IMR-90 (cell line): ENCODE results near the gene PXN. TPM values are rescaled to one million over a fixed set of nuclear protein-coding genes. Genes with fewer than 3 reads are reported as not detected.

Experiments used
- ATAC-seq: fragments of 200-7000 bp; cut with Tn5 transposase; 2 replicates; pipeline ENCODE4 v1.9.1; 2020; ENCODE audit warnings: low read depth, mild to moderate bottlenecking, moderate library complexity
- BruUV-seq: library from RNA; stranded (reverse); fragments of 400-500 nt; replicated peaks from 2 replicates; lab custom pipeline; 2021; lab: Mats Ljungman, UMichigan
- CTCF ChIA-PET: fragments of 300-600 bp; formaldehyde crosslinking; extraction: SDS; loops from one replicate; lab custom pipeline; 2021; ENCODE audit warnings: antibody characterized with exemption; lab: Yijun Ruan, JAX
- POLR2A ChIA-PET: fragments of 300-600 bp; sonication (Branson Sonifier 250); formaldehyde crosslinking; loops from one replicate; lab custom pipeline; 2022; ENCODE audit warnings: antibody characterized with exemption; ENCODE audit not compliant: unreplicated experiment; lab: Charles Lee
- DNase-seq: peaks from one replicate; pipeline ENCODE4 v3.0.0; 2013
- H2AFZ ChIP-seq: replicated peaks from 2 replicates; pipeline ENCODE3; 2013; ENCODE audit warnings: low read length, mild to moderate bottlenecking; ENCODE audit not compliant: poor library complexity
- H2AK5ac ChIP-seq: 2 replicates; pipeline ENCODE4 v1.6.1; 2013; ENCODE audit warnings: low read depth, low read length, inconsistent platforms
- H2AK9ac ChIP-seq: replicated peaks from 2 replicates; pipeline ENCODE3; 2013; ENCODE audit warnings: mild to moderate bottlenecking, low read depth, low read length, moderate library complexity; ENCODE audit not compliant: poor library complexity
- H2BK120ac ChIP-seq: 2 replicates; pipeline ENCODE4 v1.6.1; 2013; ENCODE audit warnings: low read depth, low read length, inconsistent platforms
- H2BK15ac ChIP-seq: 3 replicates; pipeline ENCODE4 v1.6.1; 2013; ENCODE audit warnings: low read depth, low read length, inconsistent platforms
- H2BK20ac ChIP-seq: 2 replicates; pipeline ENCODE4 v1.6.1; 2013; ENCODE audit warnings: low read depth, mild to moderate bottlenecking, inconsistent platforms, low read length, moderate library complexity
- H2BK5ac ChIP-seq: 2 replicates; pipeline ENCODE4 v1.6.1; 2013; ENCODE audit warnings: mild to moderate bottlenecking, low read depth, low read length, inconsistent platforms; ENCODE audit not compliant: poor library complexity, severe bottlenecking
- H3K14ac ChIP-seq: replicated peaks from 2 replicates; pipeline ENCODE4 v1.6.1; 2013; ENCODE audit warnings: low read depth, low read length, inconsistent platforms
- H3K18ac ChIP-seq: 2 replicates; pipeline ENCODE4 v1.6.1; 2013; ENCODE audit warnings: low read depth, low read length, control low read depth
- H3K23ac ChIP-seq: 2 replicates; pipeline ENCODE4 v1.6.1; 2013; ENCODE audit warnings: low read depth, low read length, inconsistent platforms
- H3K27ac ChIP-seq: 2 replicates; pipeline ENCODE4 v1.5.1; 2013; ENCODE audit warnings: mild to moderate bottlenecking, control low read depth, low read length; ENCODE audit not compliant: insufficient read depth
- H3K27me3 ChIP-seq: 2 replicates; pipeline ENCODE4 v1.6.1; 2013; ENCODE audit warnings: low read length; ENCODE audit not compliant: control insufficient read depth, insufficient read depth
- H3K36me3 ChIP-seq: 2 replicates; pipeline ENCODE4 v1.6.1; 2013; ENCODE audit warnings: low read length, mixed read lengths; ENCODE audit not compliant: control insufficient read depth, insufficient read depth
- H3K4ac ChIP-seq: 2 replicates; pipeline ENCODE4 v1.6.1; 2013; ENCODE audit warnings: low read depth, low read length, inconsistent platforms
- H3K4me1 ChIP-seq: 2 replicates; pipeline ENCODE4 v1.6.1; 2013; ENCODE audit warnings: low read length, mixed read lengths; ENCODE audit not compliant: control insufficient read depth, insufficient read depth
- H3K4me2 ChIP-seq: 2 replicates; pipeline ENCODE4 v1.6.1; 2013; ENCODE audit warnings: low read depth, mild to moderate bottlenecking, control low read depth, low read length, moderate library complexity
- H3K4me3 ChIP-seq: 2 replicates; pipeline ENCODE4 v1.5.1; 2013; ENCODE audit warnings: low read depth, mild to moderate bottlenecking, control low read depth, low read length, moderate library complexity; ENCODE audit not compliant: insufficient read depth
- H3K56ac ChIP-seq: 2 replicates; pipeline ENCODE4 v1.6.1; 2013; ENCODE audit warnings: low read length, inconsistent platforms; ENCODE audit not compliant: insufficient read depth; ENCODE audit errors: extremely low read depth
- H3K79me1 ChIP-seq, 2 experiments: 2 replicates each; pipeline ENCODE4 v1.6.1; 2013; ENCODE audit warnings: low read length in 2 of 2, inconsistent platforms in 1 of 2, low read depth in 1 of 2
- H3K9ac ChIP-seq: 2 replicates; pipeline ENCODE4 v1.6.1; 2013; ENCODE audit warnings: low read depth, low read length, control low read depth
- H3K9me1 ChIP-seq: 2 replicates; pipeline ENCODE4 v1.6.1; 2013; ENCODE audit warnings: low read length, inconsistent platforms; ENCODE audit not compliant: insufficient read depth
- H3K9me3 ChIP-seq: 2 replicates; pipeline ENCODE4 v1.6.1; 2013; ENCODE audit warnings: low read length; ENCODE audit not compliant: control insufficient read depth, insufficient read depth
- H4K20me1 ChIP-seq: 2 replicates; pipeline ENCODE4 v1.6.1; 2013; ENCODE audit warnings: low read length, inconsistent platforms; ENCODE audit not compliant: insufficient read depth
- H4K5ac ChIP-seq: 2 replicates; pipeline ENCODE4 v1.6.1; 2013; ENCODE audit warnings: mild to moderate bottlenecking, low read depth, low read length, control low read depth
- H4K8ac ChIP-seq, 2 experiments: 2 replicates each; pipeline ENCODE4 v1.6.1; 2013; ENCODE audit warnings: low read depth in 2 of 2, low read length in 2 of 2, control low read depth in 1 of 2, inconsistent platforms in 1 of 2
- H4K91ac ChIP-seq: 2 replicates; pipeline ENCODE4 v1.6.1; 2013; ENCODE audit warnings: low read depth, low read length, inconsistent platforms; ENCODE audit not compliant: insufficient read depth
- SMC3 ChIP-seq: fragments of 150-350 bp; IDR thresholded peaks from 2 replicates; pipeline ENCODE4 v1.6.1; 2016; ENCODE audit warnings: low read depth, mild to moderate bottlenecking, antibody characterized with exemption, low read length, moderate library complexity
- WGBS, 2 experiments: methylation state at CpG; one replicate each; pipeline versions ENCODE4 v1.1.5 to v1.1.7; 2013; ENCODE audit warnings: missing lambda C conversion rate in 2 of 2; ENCODE audit not compliant: insufficient read length in 1 of 2; ENCODE audit errors: extremely low coverage in 2 of 2; 5-methylcytosine and 5-hydroxymethylcytosine counted together
- dilution Hi-C: fragments of 300-500 bp; cut with HindIII; formaldehyde crosslinking; loops from one replicate; pipeline ENCODE4 v1.14.3; 2018; ENCODE audit warnings: low sequenced_read_pairs; ENCODE audit not compliant: unreplicated experiment
- in situ Hi-C: fragments of 300-500 bp; cut with MboI; formaldehyde crosslinking; loops from 3 replicates; pipeline ENCODE4 v1.14.3; 2019; ENCODE audit warnings: low sequenced_read_pairs, inconsistent platforms, mixed read lengths
- intact Hi-C: fragments of 100-400 bp; cut with micrococcal nuclease; formaldehyde crosslinking; loops from 2 replicates; pipeline ENCODE4 v1.10.0; 2022
- polyA plus RNA-seq, 3 experiments: library from polyadenylated mRNA; depleted of rRNA; stranded (reverse); fragments of >200 nt; gene quantifications; 2 replicates each; pipeline ENCODE4 v1.2.3, GENCODE V29; 2012; ENCODE audit warnings: low replicate concordance in 1 of 3
- total RNA-seq: library from RNA; depleted of rRNA; stranded (reverse); fragments of >200 nt; gene quantifications from 2 replicates; pipeline ENCODE4 v1.2.3, GENCODE V29; 2012
- TF ChIP-seq, protein P1 (sequence below): conservative IDR thresholded peaks from 2 replicates; pipeline ENCODE4 v1.5.1; 2012; ENCODE audit warnings: mild to moderate bottlenecking, low read depth, low read length, improper control_type of control experiment

Gene PXN
- total and polyA plus RNA-seq, 2 of the 4 experiments (the other 2 are of a cell fraction), result 46.6 to 134 TPM

DNA sequence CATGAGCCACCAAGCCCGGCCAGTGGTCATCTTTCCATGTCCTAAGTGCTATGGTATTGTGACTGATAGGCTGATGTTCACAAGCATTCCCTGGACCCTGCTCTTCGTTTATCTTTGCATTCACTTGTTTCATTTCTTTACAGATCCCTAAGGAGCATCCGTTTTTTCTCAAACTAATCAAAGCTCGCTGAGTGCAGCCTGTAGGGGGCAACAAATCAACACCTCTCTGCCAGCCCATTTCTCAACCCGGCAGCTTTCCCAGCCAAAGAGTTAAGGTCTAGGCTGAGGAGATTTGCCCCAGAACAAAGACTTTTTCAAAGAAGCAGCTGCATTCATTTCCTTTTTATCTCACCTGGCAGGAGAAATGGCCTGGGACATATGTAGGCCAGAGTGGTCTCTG is 48.7 kb upstream of the PXN start:
- H4K8ac ChIP-seq, result no peak overlapping the region
- H2BK5ac ChIP-seq, result no peak overlapping the region
- no peak for DNase-seq
- no peak overlapping the region for H2BK20ac ChIP-seq
- no peaks in the 10 kb centered on the region for H3K36me3 ChIP-seq
- no peaks in the 10 kb centered on the region for H4K20me1 ChIP-seq
- H3K14ac ChIP-seq, result no peak overlapping the region
- no peak overlapping the region for H2AK9ac ChIP-seq
- H2BK120ac ChIP-seq, result no peak overlapping the region
- H3K4ac ChIP-seq, result no peak overlapping the region
- no peaks in the 10 kb centered on the region for H3K9me3 ChIP-seq
- H3K23ac ChIP-seq, result no peak overlapping the region
- H3K79me1 ChIP-seq, result no peaks in the 10 kb centered on the region
- CTCF ChIA-PET, result no interaction called here
- H4K5ac ChIP-seq, result no peak overlapping the region
- no peak overlapping the region for H3K4me2 ChIP-seq
- POLR2A ChIA-PET, result no interaction called here
- H3K27ac ChIP-seq, result no peak overlapping the region
- WGBS, 2 experiments, result no CpG with 5 or more reads among the region's 5 CpGs
- in situ Hi-C loops, result no loop called here
- H3K4me1 ChIP-seq, result peaks cover 3% of the 10 kb centered on the region
- no peak overlapping the region for H3K9ac ChIP-seq
- H3K18ac ChIP-seq, result no peak overlapping the region
- H3K4me3 ChIP-seq, result no peak overlapping the region
- H3K9me1 ChIP-seq, result no peaks in the 10 kb centered on the region
- intact Hi-C loops, result no loop called here
- TF ChIP-seq, protein P1, sequence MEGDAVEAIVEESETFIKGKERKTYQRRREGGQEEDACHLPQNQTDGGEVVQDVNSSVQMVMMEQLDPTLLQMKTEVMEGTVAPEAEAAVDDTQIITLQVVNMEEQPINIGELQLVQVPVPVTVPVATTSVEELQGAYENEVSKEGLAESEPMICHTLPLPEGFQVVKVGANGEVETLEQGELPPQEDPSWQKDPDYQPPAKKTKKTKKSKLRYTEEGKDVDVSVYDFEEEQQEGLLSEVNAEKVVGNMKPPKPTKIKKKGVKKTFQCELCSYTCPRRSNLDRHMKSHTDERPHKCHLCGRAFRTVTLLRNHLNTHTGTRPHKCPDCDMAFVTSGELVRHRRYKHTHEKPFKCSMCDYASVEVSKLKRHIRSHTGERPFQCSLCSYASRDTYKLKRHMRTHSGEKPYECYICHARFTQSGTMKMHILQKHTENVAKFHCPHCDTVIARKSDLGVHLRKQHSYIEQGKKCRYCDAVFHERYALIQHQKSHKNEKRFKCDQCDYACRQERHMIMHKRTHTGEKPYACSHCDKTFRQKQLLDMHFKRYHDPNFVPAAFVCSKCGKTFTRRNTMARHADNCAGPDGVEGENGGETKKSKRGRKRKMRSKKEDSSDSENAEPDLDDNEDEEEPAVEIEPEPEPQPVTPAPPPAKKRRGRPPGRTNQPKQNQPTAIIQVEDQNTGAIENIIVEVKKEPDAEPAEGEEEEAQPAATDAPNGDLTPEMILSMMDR, result 0 out of 2 replicates have a peak, but pooled peaks have one; percentile 18
- TF ChIP-seq SMC3, result no peak
- no peak overlapping the region for H2AK5ac ChIP-seq
- dilution Hi-C loops, result no loop called here
- BruUV-seq, result no TSS peak
- H3K56ac ChIP-seq, result no peak overlapping the region
- H2AFZ ChIP-seq, result no peak overlapping the region
- no peak overlapping the region for H4K91ac ChIP-seq
- no peaks in the 10 kb centered on the region for H3K27me3 ChIP-seq
- no peak for ATAC-seq
- H2BK15ac ChIP-seq, result no peak overlapping the region
